PC-3 (cell line): ENCODE measurements around the gene NUTM1. TPM values are rescaled to one million over a fixed set of nuclear protein-coding genes. Genes with fewer than 3 reads are reported as not detected.

Experiments used
- ATAC-seq: fragments of 200-7000 bp; cut with Tn5 transposase; 2 replicates; pipeline ENCODE4 v1.9.1; 2020; ENCODE audit warnings: mild to moderate bottlenecking, moderate library complexity
- BruUV-seq: library from RNA; stranded (reverse); fragments of 400-500 nt; replicated peaks from 2 replicates; lab custom pipeline; 2021; lab: Mats Ljungman, UMichigan
- CTCF ChIA-PET: fragments of 300-600 bp; sonication (Branson Sonifier 250); formaldehyde crosslinking; loops from one replicate; lab custom pipeline; 2022; ENCODE audit warnings: antibody characterized with exemption; lab: Charles Lee
- POLR2A ChIA-PET: fragments of 300-600 bp; sonication (Branson Sonifier 250); formaldehyde crosslinking; loops from one replicate; lab custom pipeline; 2022; ENCODE audit warnings: antibody characterized with exemption; ENCODE audit not compliant: unreplicated experiment; lab: Charles Lee
- DNase-seq: peaks from one replicate; pipeline ENCODE4 v3.0.0-alpha.2; 2015
- H2AFZ ChIP-seq: fragments of 300-600 bp; sonication (generic); 2 replicates; pipeline ENCODE4 v1.6.0; 2016; ENCODE audit warnings: antibody characterized with exemption, low read length
- H3F3A ChIP-seq: fragments of 300-600 bp; sonication (generic); one replicate; pipeline ENCODE4 v1.6.0; 2017; ENCODE audit warnings: antibody characterized with exemption, low read length, control low read depth, mild to moderate bottlenecking; ENCODE audit not compliant: unreplicated experiment
- H3K27ac ChIP-seq: fragments of 300-600 bp; sonication (generic); 2 replicates; pipeline ENCODE4 v1.5.1; 2016; ENCODE audit warnings: mild to moderate bottlenecking, low read length
- H3K27me3 ChIP-seq: fragments of 300-600 bp; sonication (generic); 2 replicates; pipeline ENCODE4 v1.6.1; 2016; ENCODE audit warnings: low read length, mixed read lengths
- H3K36me3 ChIP-seq: fragments of 300-600 bp; sonication (generic); 2 replicates; pipeline ENCODE4 v1.6.1; 2016; ENCODE audit warnings: low read depth, mixed run types, low read length, mixed read lengths
- H3K4me1 ChIP-seq: fragments of 300-600 bp; sonication (generic); 2 replicates; pipeline ENCODE4 v1.5.1; 2016; ENCODE audit warnings: low read length; ENCODE audit not compliant: insufficient read depth
- H3K4me2 ChIP-seq: fragments of 300-600 bp; sonication (generic); 2 replicates; pipeline ENCODE4 v1.6.0; 2016; ENCODE audit warnings: low read length
- H3K4me3 ChIP-seq: fragments of 300-600 bp; sonication (generic); 2 replicates; pipeline ENCODE4 v1.5.1; 2016; ENCODE audit warnings: mild to moderate bottlenecking, low read length, mixed read lengths
- H3K79me2 ChIP-seq: fragments of 300-600 bp; sonication (generic); 2 replicates; pipeline ENCODE4 v1.6.1; 2017; ENCODE audit warnings: low read length, mixed read lengths
- H3K9ac ChIP-seq: fragments of 300-600 bp; sonication (generic); 2 replicates; pipeline ENCODE4 v1.6.0; 2016; ENCODE audit warnings: mild to moderate bottlenecking, low read length
- H3K9me2 ChIP-seq: fragments of 300-600 bp; sonication (generic); replicated peaks from 2 replicates; pipeline ENCODE4 v1.6.1; 2016; ENCODE audit warnings: mixed run types, low read length, mixed read lengths
- H3K9me3 ChIP-seq: fragments of 300-600 bp; sonication (generic); 2 replicates; pipeline ENCODE4 v1.6.1; 2016; ENCODE audit warnings: low read length, mixed read lengths
- H4K20me1 ChIP-seq: fragments of 300-600 bp; sonication (generic); 2 replicates; pipeline ENCODE4 v1.6.1; 2016; ENCODE audit warnings: low read length, mixed read lengths
- EZH2 ChIP-seq: fragments of 300-600 bp; sonication (generic); IDR thresholded peaks from one replicate; pipeline ENCODE4 v1.6.1; 2017; ENCODE audit warnings: antibody characterized with exemption, mild to moderate bottlenecking, low read length; ENCODE audit not compliant: unreplicated experiment
- EZH2phosphoT487 ChIP-seq: fragments of 300-600 bp; sonication (generic); IDR thresholded peaks from 2 replicates; pipeline ENCODE4 v1.6.1; 2018; ENCODE audit warnings: mild to moderate bottlenecking, antibody characterized with exemption, low read length, borderline replicate concordance
- intact Hi-C: fragments of 100-400 bp; cut with micrococcal nuclease; formaldehyde crosslinking; loops from 2 replicates; pipeline ENCODE4 v1.9.0; 2023
- total RNA-seq: library from RNA; depleted of rRNA; stranded (reverse); fragments of >200 nt; gene quantifications from 2 replicates; pipeline ENCODE4 v1.2.3, GENCODE V29; 2014
- TF ChIP-seq, protein P1 (sequence below): fragments of 300-600 bp; sonication (generic); conservative IDR thresholded peaks from 2 replicates; pipeline ENCODE4 v1.5.1; 2017; ENCODE audit warnings: antibody characterized with exemption, low read depth, mild to moderate bottlenecking, low read length

Gene NUTM1
- total RNA-seq, 1 experiment from 2014 or later = 0.04 TPM

GRCh38 chr15:34338347-34338746 is 4.8 kb upstream of the NUTM1 start:
- Histone ChIP-seq H3K4me1 (peaks cover 67% of the 10 kb centered on the region), H3K9ac (peak overlapping the region; percentile 77; the same call in 1 of the 2 replicates), H3K27me3 (no peaks in the 10 kb centered on the region), H3F3A (peaks cover 25% of the 10 kb centered on the region), H3K79me2 (peaks cover 71% of the 10 kb centered on the region), H4K20me1 (no peaks in the 10 kb centered on the region), H3K27ac (peak overlapping the region; percentile 42), H3K36me3 (peaks cover 18% of the 10 kb centered on the region), H3K4me3 (peak overlapping the region; percentile 90; the same call in 1 of the 2 replicates), H3K9me3 (no peaks in the 10 kb centered on the region), H2AFZ (no peak overlapping the region), H3K4me2 (peak overlapping the region; percentile 96; the same call in 1 of the 2 replicates), H3K9me2 (no peaks in the 10 kb centered on the region)
- ATAC-seq (no peak), DNase-seq (no peak)
- intact Hi-C loops = loop anchor here (1.0 kb wide), 1 partner anchor 228 kb away; no protein-coding TSS in a partner anchor
- TF ChIP-seq, protein P1, sequence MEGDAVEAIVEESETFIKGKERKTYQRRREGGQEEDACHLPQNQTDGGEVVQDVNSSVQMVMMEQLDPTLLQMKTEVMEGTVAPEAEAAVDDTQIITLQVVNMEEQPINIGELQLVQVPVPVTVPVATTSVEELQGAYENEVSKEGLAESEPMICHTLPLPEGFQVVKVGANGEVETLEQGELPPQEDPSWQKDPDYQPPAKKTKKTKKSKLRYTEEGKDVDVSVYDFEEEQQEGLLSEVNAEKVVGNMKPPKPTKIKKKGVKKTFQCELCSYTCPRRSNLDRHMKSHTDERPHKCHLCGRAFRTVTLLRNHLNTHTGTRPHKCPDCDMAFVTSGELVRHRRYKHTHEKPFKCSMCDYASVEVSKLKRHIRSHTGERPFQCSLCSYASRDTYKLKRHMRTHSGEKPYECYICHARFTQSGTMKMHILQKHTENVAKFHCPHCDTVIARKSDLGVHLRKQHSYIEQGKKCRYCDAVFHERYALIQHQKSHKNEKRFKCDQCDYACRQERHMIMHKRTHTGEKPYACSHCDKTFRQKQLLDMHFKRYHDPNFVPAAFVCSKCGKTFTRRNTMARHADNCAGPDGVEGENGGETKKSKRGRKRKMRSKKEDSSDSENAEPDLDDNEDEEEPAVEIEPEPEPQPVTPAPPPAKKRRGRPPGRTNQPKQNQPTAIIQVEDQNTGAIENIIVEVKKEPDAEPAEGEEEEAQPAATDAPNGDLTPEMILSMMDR = no peak
- TF ChIP-seq EZH2phosphoT487 (no peak), EZH2 (no peak)
- TSS peak; percentile 17 for BruUV-seq
- CTCF ChIA-PET = interaction anchor here (0.7 to 1.0 kb wide), 3 partner anchors 63 to 291 kb away, joined by 3 to 5 read pairs (median 3); no protein-coding TSS in a partner anchor
- POLR2A ChIA-PET = interaction anchor here (0.7 kb wide), 1 partner anchor 29 kb away, joined by 3 read pairs; the partner anchor contains the start of gene LPCAT4

DNA sequence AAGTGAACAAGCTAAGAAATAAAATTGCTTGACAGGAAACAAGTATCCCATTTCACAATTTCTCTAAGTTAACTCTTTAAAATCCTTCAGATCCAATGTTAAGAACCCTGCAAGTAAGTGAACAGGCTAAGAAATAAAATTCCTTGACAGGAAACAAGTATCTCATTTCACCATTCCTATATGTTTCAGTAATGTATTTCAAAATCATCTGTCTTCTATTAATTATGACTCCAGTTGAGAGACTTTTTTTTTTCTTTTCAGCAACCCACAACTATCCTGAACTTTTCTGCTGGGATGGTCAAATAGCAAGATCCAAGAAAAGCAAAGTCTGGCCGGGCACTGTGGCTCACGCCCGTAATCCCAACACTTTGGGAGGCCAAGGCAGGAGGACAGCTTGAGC is 3.2 kb upstream of the NUTM1 start:
- 0 out of 2 replicates have a peak overlapping the region, but pooled peaks have one; percentile 9 for H3K4me3 ChIP-seq
- ChIA-PET POLR2A (interaction anchor here (0.6 to 0.7 kb wide), 2 partner anchors 11 to 21 kb away, joined by 3 to 10 read pairs; no protein-coding TSS in a partner anchor), CTCF (no interaction called here)
- TF ChIP-seq EZH2phosphoT487 (no peak), EZH2 (no peak)
- TF ChIP-seq, protein P1 = no peak
- H3K4me2 ChIP-seq = peak overlapping the region; percentile 17
- H3K36me3 ChIP-seq = peaks cover 18% of the 10 kb centered on the region
- H3K9ac ChIP-seq = no peak overlapping the region; the same call in 1 of the 2 replicates
- DNase-seq (no peak), ATAC-seq (no peak)
- no TSS peak for BruUV-seq
- no peaks in the 10 kb centered on the region for H3K9me2 ChIP-seq
- H3K27me3 ChIP-seq = no peaks in the 10 kb centered on the region
- H3K79me2 ChIP-seq = peaks cover 55% of the 10 kb centered on the region
- H3K27ac ChIP-seq = peak overlapping the region; percentile 42
- peaks cover 17% of the 10 kb centered on the region for H3F3A ChIP-seq
- intact Hi-C loops = no loop called here
- H4K20me1 ChIP-seq = no peaks in the 10 kb centered on the region
- H3K4me1 ChIP-seq = peaks cover 51% of the 10 kb centered on the region
- no peaks in the 10 kb centered on the region for H3K9me3 ChIP-seq
- H2AFZ ChIP-seq = no peak overlapping the region
